Vagina (tissue), 2 donors: ENCODE results near the gene EIF3M.

Experiments
- CTCF ChIP-seq, 3 experiments: fragments of 450-650 bp in 2 of 3; fragments of 200-600 bp in 1 of 3; sonication (generic) in 1 of 3; IDR thresholded peaks; one replicate each; pipeline ENCODE4 v1.5.1; 2017 to 2019; ENCODE audit warnings: antibody characterized with exemption in 3 of 3, mild to moderate bottlenecking in 2 of 3, moderate library complexity in 2 of 3
- POLR2AphosphoS5 ChIP-seq, 2 donors: sonication (generic); formaldehyde crosslinking; IDR thresholded peaks; one replicate each; pipeline ENCODE4 v1.9.0; 2017; ENCODE audit warnings: antibody characterized with exemption in 2 of 2, mild to moderate bottlenecking in 2 of 2, low read depth in 1 of 2; ENCODE audit not compliant: insufficient read depth in 1 of 2

- TF ChIP-seq POLR2AphosphoS5 (IDR thresholded peaks at IDR 0.05; ENCODE audit: insufficient read depth in 1 of 2, low read depth in 1 of 2): no peak
- no peak for TF ChIP-seq CTCF (IDR thresholded peaks at IDR 0.05)
Observed at GRCh38 chr11:32574421-32574820, 9.2 kb upstream of the EIF3M start.
